ENCODE results near the gene SBNO2. TPM values are rescaled to one million over a fixed set of nuclear protein-coding genes. Genes with fewer than 3 reads are reported as not detected.

Gene SBNO2
- total RNA-seq, 6 experiments from 2014 or later = 21.5 to 54.4 (median 25.5) TPM

GRCh38 chr19:1161716-1162115 lies 12.4 kb downstream of the SBNO2 start:
- no peaks in the 10 kb centered on the region for H3K27me3 ChIP-seq
- H3K27ac ChIP-seq = no peak overlapping the region
- H3K4me1 ChIP-seq = no peaks in the 10 kb centered on the region
- DNase-seq (peak in 1 of 3 donors; percentile 46), ATAC-seq (peak in 3 of 4 donors; percentile 17 to 21 (median 20))
- no peak overlapping the region for H3K4me3 ChIP-seq
- TF ChIP-seq CTCF (IDR thresholded peaks at IDR 0.05) (no peak), POLR2A (IDR thresholded peaks at IDR 0.05) (no peak)
- WGBS (ENCODE audit: insufficient coverage, low coverage, low lambda C conversion rate, missing lambda C conversion rate) = 53% methylated on average over 3 of the region's 18 CpGs
- H3K36me3 ChIP-seq = no peaks in the 10 kb centered on the region
- intact Hi-C loops (cut with DNase I) = no loop called here
- no peaks in the 10 kb centered on the region for H3K9me3 ChIP-seq

- H3K27me3 ChIP-seq = no peaks in the 10 kb centered on the region
- H3K27ac ChIP-seq = no peak overlapping the region
- no peaks in the 10 kb centered on the region for H3K9me3 ChIP-seq
- intact Hi-C loops (cut with DNase I) = no loop called here
- 90% methylated on average over 2 of the region's 31 CpGs for WGBS (ENCODE audit: insufficient coverage, low coverage, low lambda C conversion rate, missing lambda C conversion rate)
- no peaks in the 10 kb centered on the region for H3K36me3 ChIP-seq
- peak in 1 of 3 donors; percentile 21 for DNase-seq
- ATAC-seq = no peak
- no peak for TF ChIP-seq CTCF (IDR thresholded peaks at IDR 0.05)
- no peak for TF ChIP-seq POLR2A (IDR thresholded peaks at IDR 0.05)
- H3K4me3 ChIP-seq = no peak overlapping the region
- peaks cover 0 to 13% (median 5%) of the 10 kb centered on the region in 4 donors for H3K4me1 ChIP-seq
Observed at GRCh38 chr19:1159864-1160595, 14.0 kb downstream of the SBNO2 start.

GRCh38 chr19:1158885-1159448 lies 15.1 kb downstream of the SBNO2 start:
- 74% methylated on average over 9 of the region's 32 CpGs for WGBS (ENCODE audit: insufficient coverage, low coverage, low lambda C conversion rate, missing lambda C conversion rate)
- no peak overlapping the region for H3K4me3 ChIP-seq
- TF ChIP-seq POLR2A (IDR thresholded peaks at IDR 0.05) (no peak), CTCF (IDR thresholded peaks at IDR 0.05) (no peak)
- DNase-seq (peak in 1 of 3 donors; percentile 34), ATAC-seq (no peak)
- H3K4me1 ChIP-seq = peaks cover 0 to 23% (median 9%) of the 10 kb centered on the region in 4 donors
- no peaks in the 10 kb centered on the region for H3K36me3 ChIP-seq
- no peak overlapping the region for H3K27ac ChIP-seq
- H3K27me3 ChIP-seq = no peaks in the 10 kb centered on the region
- no peaks in the 10 kb centered on the region for H3K9me3 ChIP-seq
- intact Hi-C loops (cut with DNase I) = no loop called here

- 86% methylated on average over 20 of the region's 69 CpGs for WGBS (ENCODE audit: insufficient coverage, low coverage, low lambda C conversion rate, missing lambda C conversion rate)
- peak in 1 of 3 donors; percentile 22 for DNase-seq
- Histone ChIP-seq H3K27ac (no peak overlapping the region), H3K4me3 (no peak overlapping the region), H3K36me3 (no peaks in the 10 kb centered on the region), H3K4me1 (peaks cover 0 to 27% (median 9%) of the 10 kb centered on the region in 4 donors), H3K27me3 (no peaks in the 10 kb centered on the region), H3K9me3 (no peaks in the 10 kb centered on the region)
- intact Hi-C loops (cut with DNase I) = no loop called here
- no peak for ATAC-seq
- no peak for TF ChIP-seq POLR2A (IDR thresholded peaks at IDR 0.05)
Observed at GRCh38 chr19:1157931-1158884, 15.9 kb downstream of the SBNO2 start.

All from right lobe of liver (tissue), 6 donors.